ENCODE data around the gene SORD. TPM values are rescaled to one million over a fixed set of nuclear protein-coding genes. Genes with fewer than 3 reads are reported as not detected.

The SORD gene
- total RNA-seq, 1 donor: 17.7 TPM

DNA sequence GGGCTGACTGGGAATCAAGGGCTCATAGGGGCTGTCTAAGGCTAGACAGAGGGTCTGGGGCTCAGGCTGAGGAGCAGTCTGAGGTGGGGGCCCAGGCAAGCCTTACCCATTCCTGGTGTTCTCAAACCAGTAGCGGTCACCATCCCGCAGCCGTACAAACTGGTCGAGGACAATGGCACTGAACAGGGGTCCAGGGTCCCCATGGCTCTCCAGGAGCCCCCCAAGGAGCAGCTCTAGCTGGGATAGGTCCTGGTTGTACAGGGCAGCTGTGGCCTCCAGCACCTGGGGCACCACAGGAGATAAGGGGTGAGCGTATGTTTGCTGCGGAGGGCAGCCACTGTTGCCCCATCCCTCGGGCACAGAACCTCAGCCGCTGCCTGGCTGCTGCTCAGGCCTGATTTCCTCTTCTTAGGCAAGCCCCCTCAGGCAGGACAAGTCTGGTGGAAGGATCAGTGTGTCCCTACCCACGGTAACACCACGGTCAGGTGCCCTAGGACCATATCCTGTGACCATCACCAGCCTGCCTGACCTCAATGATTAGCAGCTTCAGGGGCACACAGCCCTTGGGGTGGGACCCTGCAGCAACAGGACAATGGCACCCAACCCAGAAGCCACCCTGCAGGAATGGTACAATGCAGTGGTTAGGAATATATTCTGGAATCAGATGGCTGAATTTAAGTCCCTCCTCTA, 85.1 kb downstream of the SORD start:
- TF ChIP-seq, protein P1, sequence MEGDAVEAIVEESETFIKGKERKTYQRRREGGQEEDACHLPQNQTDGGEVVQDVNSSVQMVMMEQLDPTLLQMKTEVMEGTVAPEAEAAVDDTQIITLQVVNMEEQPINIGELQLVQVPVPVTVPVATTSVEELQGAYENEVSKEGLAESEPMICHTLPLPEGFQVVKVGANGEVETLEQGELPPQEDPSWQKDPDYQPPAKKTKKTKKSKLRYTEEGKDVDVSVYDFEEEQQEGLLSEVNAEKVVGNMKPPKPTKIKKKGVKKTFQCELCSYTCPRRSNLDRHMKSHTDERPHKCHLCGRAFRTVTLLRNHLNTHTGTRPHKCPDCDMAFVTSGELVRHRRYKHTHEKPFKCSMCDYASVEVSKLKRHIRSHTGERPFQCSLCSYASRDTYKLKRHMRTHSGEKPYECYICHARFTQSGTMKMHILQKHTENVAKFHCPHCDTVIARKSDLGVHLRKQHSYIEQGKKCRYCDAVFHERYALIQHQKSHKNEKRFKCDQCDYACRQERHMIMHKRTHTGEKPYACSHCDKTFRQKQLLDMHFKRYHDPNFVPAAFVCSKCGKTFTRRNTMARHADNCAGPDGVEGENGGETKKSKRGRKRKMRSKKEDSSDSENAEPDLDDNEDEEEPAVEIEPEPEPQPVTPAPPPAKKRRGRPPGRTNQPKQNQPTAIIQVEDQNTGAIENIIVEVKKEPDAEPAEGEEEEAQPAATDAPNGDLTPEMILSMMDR (IDR thresholded peaks at IDR 0.05; ENCODE audit: insufficient read depth, low read depth, low read length): no peak
- no peak overlapping the region for H3K4me3 ChIP-seq (ENCODE audit: low read depth, low read length)
- DNase-seq (ENCODE audit: low read depth): no peak

- TF ChIP-seq, protein P1 (IDR thresholded peaks at IDR 0.05; ENCODE audit: insufficient read depth, low read depth, low read length): no peak
- no peak for DNase-seq (ENCODE audit: low read depth)
- no peak overlapping the region for H3K4me3 ChIP-seq (ENCODE audit: low read depth, low read length)
Measured at GRCh38 chr15:45110256-45110820, 87.3 kb downstream of the SORD start.

DNA sequence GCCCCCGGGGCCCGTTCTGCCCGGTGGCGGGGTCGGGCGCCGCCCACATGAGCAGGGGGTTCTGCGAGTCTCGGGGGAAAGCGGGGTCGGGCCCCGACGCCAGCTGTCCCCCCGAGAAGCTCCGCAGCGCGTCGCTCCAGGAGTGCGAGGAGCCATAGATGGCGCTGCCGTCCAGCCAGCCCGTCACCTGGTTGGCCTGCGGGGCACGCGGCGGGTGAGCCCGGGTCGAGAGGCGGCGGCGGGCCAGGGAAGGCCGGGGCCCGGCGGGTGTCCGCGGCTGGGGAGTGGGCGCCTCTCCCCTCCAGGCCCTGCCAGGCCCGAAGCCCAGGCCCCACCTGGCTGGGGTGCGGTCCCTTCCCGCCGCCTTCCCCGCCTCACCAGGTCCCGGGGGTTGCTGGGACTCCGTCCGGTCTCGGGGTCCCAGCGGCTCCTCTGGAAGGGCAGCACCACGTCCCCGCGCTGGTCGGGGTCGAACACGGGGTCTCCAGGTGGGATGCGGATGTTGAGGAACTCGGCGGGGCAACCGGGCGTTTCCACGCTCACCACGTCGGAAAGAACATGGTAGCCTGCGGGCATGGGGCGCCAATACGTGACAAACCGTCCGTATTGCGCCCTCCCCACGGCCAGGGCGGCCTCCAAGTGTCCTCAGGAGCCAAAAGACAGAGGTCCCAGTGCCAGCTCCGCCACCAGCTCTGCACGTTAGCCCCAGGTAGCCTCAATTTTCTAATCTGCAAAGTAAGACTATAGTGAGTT, 88.6 kb downstream of the SORD start:
- no peak overlapping the region for H3K4me3 ChIP-seq (ENCODE audit: low read depth, low read length)
- no peak for DNase-seq (ENCODE audit: low read depth)
- TF ChIP-seq, protein P1 (IDR thresholded peaks at IDR 0.05; ENCODE audit: insufficient read depth, low read depth, low read length): no peak

DNA sequence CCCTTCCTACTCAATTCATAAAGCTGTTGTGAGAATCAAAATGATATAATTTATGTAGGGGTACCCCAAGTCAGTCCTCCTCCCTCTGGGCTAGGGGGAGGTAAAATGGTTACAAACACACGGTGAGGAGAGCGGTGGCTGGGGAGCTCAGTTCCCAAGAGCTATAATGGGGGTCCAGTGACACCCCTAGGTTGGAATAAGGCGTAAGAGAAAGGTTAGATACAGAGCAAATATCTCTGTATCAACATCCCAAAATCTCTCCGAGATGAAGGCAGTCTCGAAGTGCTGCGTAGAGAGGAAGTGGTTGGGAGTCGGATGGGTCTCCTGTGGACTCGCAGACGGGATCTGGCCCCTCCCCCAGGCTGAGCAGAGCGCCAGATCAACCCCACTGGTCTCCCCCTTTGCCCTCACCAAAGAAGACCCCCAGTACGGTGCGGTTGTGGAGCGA, 89.2 kb downstream of the SORD start:
- no peak for DNase-seq (ENCODE audit: low read depth)
- no peak overlapping the region for H3K4me3 ChIP-seq (ENCODE audit: low read depth, low read length)
- TF ChIP-seq, protein P1 (IDR thresholded peaks at IDR 0.05; ENCODE audit: insufficient read depth, low read depth, low read length): no peak

DNA sequence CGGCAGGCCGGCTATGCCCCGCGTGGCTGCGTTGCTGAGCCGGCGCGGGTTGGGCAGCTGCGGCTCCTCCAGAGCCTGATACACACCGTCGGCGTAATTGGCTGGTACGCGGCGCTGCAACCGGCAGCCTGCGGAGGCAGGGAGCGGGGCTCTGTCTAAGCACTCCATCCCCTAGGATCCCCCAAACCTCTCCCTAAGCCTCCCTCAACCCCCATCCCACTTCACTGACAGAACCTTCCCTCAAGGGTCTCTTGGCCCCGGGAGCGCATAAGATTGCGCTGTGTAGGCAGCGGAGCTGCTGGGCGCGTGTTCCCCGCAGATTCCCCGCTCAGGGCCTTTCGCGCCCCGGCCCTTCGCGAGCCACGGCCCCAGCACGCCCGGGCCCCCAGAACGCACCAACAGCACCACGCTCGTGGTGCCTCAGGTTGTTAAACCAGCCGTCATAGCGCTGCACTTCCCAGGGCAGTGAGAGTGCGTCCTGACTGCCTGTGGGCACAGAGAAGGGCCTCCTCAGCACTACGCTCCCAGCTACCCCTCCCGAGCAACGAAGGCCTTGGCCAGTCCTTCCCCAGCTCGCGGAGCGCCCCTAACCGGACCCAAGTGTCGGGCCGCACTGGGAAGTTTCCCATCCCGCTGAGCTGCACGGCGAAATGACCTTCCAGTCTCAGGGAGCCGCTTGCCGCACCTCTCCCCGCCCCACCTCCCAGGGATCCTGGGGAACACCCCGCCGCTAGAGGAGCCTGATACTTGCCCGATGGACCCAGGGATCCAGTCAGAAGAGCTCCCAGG, 89.8 kb downstream of the SORD start:
- TF ChIP-seq, protein P1 (IDR thresholded peaks at IDR 0.05; ENCODE audit: insufficient read depth, low read depth, low read length): no peak
- no peak overlapping the region for H3K4me3 ChIP-seq (ENCODE audit: low read depth, low read length)
- no peak for DNase-seq (ENCODE audit: low read depth)

DNA sequence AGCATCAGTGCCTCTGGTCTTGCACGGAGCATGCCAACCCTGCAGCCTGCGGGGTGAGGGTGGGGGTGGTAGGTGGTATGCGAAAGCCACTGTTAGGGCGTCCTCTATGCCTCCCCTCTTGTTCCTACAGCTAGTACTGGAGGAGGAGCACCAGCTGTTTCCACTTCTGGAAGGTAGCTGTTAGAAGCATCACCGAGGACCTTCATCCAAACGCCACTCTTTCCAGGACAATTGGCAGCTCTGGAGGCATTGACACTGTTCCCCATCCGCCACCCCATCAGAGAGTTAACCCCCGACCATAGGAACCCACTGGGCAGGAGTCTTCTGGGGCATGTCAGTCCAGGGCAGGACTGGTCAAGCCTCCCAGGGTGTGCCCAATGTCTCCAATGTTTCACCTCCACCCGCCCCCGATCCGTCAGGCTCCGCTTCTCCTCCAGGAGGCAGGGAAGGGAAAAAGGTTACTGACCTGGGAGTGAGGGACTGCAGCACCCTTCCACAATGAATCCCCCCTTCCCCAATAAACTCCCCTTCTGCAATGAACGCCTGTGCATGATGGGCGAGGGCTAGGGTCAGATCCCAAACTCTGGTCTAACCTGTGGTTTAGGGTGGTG, 90.5 kb downstream of the SORD start:
- no peak for DNase-seq (ENCODE audit: low read depth)

More for the DNA sequence above, 90.5 kb downstream of the SORD start:
- H3K4me3 ChIP-seq (ENCODE audit: low read depth, low read length): no peak overlapping the region
- TF ChIP-seq, protein P1 (IDR thresholded peaks at IDR 0.05; ENCODE audit: insufficient read depth, low read depth, low read length): no peak
